Brain microvascular endothelial cell (primary cell): Measurements from ENCODE around the gene NDUFB10.
A peak's percentile ranks its signal among the peaks of the same experiment; 100 is the strongest.
"Not testable (repeated sequence)": the region's sequence is repeated elsewhere in the genome, so short reads cannot be mapped to it uniquely, and the experiment has no call there.

Experiments
- DNase-seq: peaks from one replicate; pipeline ENCODE4 v3.0.0-alpha.2; 2020
- H3K27ac ChIP-seq: fragments of 250-450 bp; sonication (Bioruptor Pico); 2 replicates; pipeline ENCODE4 v1.5.1; 2020; ENCODE audit warnings: mild to moderate bottlenecking, moderate library complexity
- H3K27me3 ChIP-seq: fragments of 250-450 bp; sonication (Bioruptor Pico); replicated peaks from 2 replicates; pipeline ENCODE4 v1.5.1; 2020; ENCODE audit warnings: mild to moderate bottlenecking
- H3K36me3 ChIP-seq: fragments of 250-450 bp; sonication (Bioruptor Pico); replicated peaks from 2 replicates; pipeline ENCODE4 v1.5.1; 2020; ENCODE audit warnings: mild to moderate bottlenecking
- H3K4me3 ChIP-seq: 2 replicates; pipeline ENCODE4 v1.5.1; 2011; ENCODE audit warnings: low read depth, mild to moderate bottlenecking, control low read depth, low read length, moderate library complexity
- CTCF ChIP-seq: IDR thresholded peaks from 2 replicates; pipeline ENCODE4 v1.5.1; 2011; ENCODE audit warnings: low read depth, mild to moderate bottlenecking, moderate library complexity, low read length, control low read depth, inconsistent platforms; ENCODE audit errors: missing control alignments
- in situ Hi-C: cut with HindIII; loops from 2 replicates; pipeline ENCODE4 v1.10.0; 2017; ENCODE audit warnings: low sequenced_read_pairs, low pct_ligation_motif_present

NDUFB10 gene

GRCh38 chr16:1938316-1938715 is 21.0 kb upstream of the NDUFB10 start:
- DNase-seq, result no peak
- no peak overlapping the region for H3K4me3 ChIP-seq

DNA sequence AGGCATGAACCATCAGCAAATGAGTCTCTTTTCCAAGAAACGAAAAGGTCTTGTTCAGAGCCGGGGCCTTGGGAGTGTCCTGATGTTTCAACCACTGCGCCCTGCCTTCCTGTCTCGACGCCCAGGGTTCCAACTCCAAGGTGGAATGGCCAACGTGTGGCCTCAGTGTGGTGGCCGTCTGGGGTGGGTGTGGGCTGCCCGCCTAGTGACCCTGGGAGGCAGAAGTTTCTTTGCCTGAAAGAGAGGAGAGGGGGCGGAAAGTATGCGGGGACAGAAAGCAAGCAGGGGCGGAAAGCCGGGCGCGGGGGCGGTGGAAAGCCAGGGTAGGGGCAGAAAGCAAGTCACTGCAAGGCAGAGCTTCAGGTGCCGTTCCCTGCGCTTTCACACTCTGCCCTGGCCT is 20.4 kb upstream of the NDUFB10 start:
- peaks cover 11% of the 10 kb centered on the region for H3K36me3 ChIP-seq
- TF ChIP-seq CTCF, result no peak

More at GRCh38 chr16:1938316-1938715, 21.0 kb upstream of the NDUFB10 start:
- Histone ChIP-seq H3K27me3 (no peaks in the 10 kb centered on the region), H3K27ac (no peak overlapping the region), H3K36me3 (peaks cover 11% of the 10 kb centered on the region)
- no peak for TF ChIP-seq CTCF
- in situ Hi-C loops, result no loop called here

DNA sequence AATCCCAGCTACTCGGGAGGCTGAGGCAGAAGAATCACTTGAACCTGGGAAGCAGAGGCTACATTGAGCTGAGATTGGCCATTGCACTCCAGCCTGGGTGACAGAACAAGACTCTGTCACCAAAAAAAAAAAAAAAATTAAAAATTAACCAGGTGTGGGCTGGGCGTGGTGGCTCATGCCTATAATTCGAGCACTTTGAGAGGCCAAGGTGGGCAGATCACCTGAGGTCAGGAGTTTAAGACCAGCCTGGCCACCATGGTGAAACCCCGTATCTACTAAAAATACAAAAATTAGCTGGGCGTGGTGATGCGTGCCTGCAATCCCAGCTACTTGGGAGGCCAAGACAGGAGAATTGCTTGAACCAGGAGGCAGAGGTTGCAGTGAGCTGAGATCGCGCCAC is 19.5 kb upstream of the NDUFB10 start:
- peaks cover 11% of the 10 kb centered on the region for H3K36me3 ChIP-seq
- H3K27ac ChIP-seq, H3K27me3 ChIP-seq, H3K4me3 ChIP-seq, DNase-seq, in situ Hi-C loops: not testable (repeated sequence)

More for the DNA sequence above, 20.4 kb upstream of the NDUFB10 start:
- Histone ChIP-seq H3K27me3 (no peaks in the 10 kb centered on the region), H3K27ac (no peak overlapping the region), H3K4me3 (no peak overlapping the region)
- in situ Hi-C loops, result no loop called here
- no peak for DNase-seq

GRCh38 chr16:1940273-1941161 is 18.8 kb upstream of the NDUFB10 start:
- no peak for DNase-seq
- H3K4me3 ChIP-seq, result no peak overlapping the region
- TF ChIP-seq CTCF, result no peak
- H3K27ac ChIP-seq, result no peak overlapping the region
- in situ Hi-C loops, result no loop called here
- H3K27me3 ChIP-seq, result no peaks in the 10 kb centered on the region
- H3K36me3 ChIP-seq, result peaks cover 11% of the 10 kb centered on the region

DNA sequence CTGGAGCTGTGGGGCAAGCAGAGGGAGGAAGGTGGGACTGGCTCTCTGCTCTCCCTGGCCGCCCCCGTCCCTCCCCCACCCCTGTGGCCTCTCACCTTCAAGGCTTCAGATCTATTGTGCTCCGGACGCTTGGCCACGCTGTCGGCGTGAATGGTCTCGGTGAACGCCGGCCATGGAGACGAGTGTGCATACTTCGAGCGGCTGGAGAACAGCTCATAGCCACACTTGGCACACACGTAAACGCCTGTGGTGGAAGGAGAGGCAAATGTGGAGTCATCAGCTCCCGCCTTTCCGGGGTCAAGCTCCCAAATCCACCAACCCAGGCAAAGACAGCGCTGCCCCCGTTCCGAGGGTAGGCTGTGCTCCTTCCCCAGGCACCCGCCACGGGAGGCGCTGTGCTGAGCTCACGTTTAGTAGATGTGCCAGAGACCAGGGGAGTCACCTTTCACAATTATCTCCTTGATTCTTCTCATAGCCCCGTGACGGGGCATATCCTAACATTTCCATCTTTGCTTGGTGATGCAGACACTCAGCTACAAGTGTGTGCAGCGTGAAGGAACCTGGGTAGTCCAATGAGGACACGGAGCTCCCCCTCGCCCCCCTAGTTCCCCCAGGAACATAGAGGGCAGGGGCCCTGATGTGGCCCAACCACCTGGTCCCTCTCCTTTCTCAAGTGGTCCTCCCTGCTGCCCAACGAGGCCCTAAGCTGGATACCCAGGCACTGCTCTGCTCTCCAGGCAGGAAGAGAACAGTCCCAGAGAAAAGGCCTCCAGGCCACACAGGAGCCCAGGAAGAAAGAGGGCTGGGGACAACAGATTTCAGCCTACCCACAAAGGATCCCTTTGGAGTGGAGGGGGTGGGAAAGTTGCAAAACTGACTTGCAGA is 17.9 kb upstream of the NDUFB10 start:
- in situ Hi-C loops, result no loop called here
- peak overlapping the region; percentile 86 for H3K4me3 ChIP-seq

More for the DNA sequence above, 17.9 kb upstream of the NDUFB10 start:
- peak; percentile 73 for TF ChIP-seq CTCF
- peak; percentile 35 for DNase-seq
- no peaks in the 10 kb centered on the region for H3K27me3 ChIP-seq
- H3K27ac ChIP-seq, result no peak overlapping the region
- H3K36me3 ChIP-seq, result peaks cover 11% of the 10 kb centered on the region
